Effector CD4-positive, alpha-beta T cell (primary cell): Measurements from ENCODE around the gene NHLH2.

Experiments
- DNase-seq: peaks from one replicate; pipeline ENCODE4 v3.0.0-alpha.2; 2020

NHLH2 gene

DNA sequence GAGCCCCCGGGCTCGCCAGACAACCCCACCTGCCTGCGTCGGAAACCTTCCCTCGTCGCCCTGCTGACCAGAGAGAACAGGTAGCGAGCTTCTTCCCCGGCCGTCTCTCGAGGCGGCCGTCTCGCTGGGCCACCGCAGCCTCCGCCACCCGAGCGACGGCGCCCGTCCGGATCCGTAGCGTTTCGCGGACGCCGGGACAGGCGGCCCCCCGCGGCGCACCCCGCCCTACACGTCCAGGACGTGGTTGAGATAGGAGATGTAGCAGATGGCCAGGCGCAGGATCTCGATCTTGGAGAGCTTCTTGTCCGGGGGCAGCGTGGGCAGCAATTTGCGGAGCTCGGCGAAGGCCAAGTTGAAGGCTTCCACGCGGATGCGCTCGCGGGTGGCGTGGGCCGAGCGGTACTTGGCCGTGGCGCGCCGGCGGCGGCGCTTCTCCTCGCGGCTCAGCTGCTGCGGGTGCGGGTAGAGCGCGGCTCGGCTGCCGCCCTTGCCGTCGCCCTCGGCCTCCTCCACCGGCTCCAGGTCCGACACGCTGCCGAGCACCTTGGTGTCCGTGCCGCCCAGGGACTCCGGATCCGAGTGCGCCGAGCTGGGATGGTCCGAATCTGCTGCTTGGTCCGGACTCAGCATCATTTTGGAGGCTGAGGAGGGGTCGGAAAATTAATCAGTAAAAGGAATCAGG is 3.0 kb downstream of the NHLH2 start:
- no peak for DNase-seq

DNA sequence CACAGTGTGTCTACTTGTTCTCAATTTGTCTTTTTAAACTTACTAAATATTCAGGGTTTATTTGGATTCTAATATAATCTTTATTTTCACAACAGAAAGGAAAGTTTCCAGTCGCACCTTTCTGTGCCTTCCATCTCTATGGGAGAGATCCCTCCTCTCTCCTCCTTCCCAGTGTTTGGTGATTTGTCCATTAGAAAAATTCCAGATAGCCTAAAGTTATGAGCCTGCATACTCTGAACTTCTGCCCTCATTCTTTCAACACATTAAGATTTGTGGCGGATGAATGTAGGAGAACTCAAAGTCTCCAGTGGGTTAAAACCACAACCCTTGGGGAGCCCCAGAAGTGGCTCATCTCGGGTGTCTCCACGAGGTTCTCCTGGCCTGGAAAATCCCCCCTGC is 3.6 kb downstream of the NHLH2 start:
- DNase-seq = no peak

DNA sequence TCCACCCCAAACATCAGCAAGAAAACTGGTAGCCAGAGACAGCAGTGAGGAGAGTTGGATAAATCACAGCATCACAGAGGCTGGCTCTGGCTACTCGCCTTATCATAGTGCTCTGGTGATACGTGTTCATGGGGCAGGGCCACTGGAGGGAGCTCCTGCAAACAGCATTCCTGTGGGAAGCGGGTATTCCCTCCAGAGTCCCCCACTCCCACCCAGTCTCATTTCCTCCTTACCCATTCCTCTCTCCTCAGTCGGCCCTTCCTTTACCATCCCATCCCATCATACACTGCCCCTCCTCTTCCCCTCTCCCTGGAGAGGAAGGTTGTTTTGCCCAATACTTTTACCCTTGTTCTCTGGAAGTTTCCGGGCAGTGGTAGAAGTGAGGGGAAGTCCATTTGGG is 7.1 kb downstream of the NHLH2 start:
- no peak for DNase-seq

GRCh38 chr1:115832651-115833050 is 8.3 kb downstream of the NHLH2 start:
- no peak for DNase-seq

DNA sequence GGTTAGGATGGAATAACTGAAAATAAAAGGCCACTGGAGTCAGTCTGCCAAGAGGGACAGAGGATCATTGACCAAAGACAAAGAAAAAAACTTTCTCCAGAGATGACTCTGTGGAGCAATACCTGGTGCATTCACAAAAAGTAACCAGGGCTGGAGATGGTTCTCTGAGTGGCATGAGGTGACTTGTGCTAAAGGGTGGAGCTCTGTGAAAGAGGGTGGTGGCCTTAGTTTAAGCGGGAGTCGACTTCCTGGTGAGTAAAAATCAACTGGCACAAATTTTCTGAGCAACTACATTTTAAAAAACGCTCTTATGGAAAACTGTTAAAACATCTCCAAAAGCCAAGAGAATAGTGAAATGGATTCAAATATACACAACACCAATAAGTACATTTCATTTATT is 10.0 kb downstream of the NHLH2 start:
- no peak for DNase-seq

- DNase-seq = no peak
These were observed 11.0 kb downstream of the NHLH2 start for GRCh38 chr1:115829947-115830346.

DNA sequence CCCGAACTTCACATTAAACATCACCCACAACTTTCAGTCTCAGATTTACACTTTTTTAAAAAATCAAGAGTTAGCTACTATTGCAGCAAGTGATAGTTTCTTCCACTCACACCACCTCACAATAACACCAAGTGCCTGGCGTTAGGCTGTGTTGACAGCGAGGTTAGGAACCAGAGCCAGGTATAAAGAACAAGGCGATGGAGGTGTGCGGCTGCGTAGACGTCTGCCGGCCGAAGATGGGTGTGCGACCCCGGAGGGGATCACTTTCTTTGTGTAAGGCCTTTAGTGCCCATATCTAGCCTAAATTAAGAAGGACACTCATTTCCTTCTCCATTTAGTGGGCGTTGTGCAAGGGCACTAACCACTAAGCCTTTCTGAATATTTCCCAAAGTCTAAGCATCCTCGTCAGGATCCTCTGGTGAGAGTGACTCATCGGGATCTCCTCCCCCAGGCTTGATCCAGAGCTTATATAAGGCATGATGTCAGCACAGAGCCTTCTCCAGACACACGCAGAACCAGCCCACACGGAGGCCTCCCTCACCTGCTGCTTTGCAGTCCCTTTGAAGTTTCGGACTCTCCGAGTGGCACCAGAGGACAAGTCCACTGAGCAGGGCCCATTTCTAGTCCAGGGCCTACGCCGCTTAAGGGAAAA is 11.8 kb downstream of the NHLH2 start:
- DNase-seq = no peak

GRCh38 chr1:115828101-115829022 is 12.6 kb downstream of the NHLH2 start:
- DNase-seq = no peak

DNA sequence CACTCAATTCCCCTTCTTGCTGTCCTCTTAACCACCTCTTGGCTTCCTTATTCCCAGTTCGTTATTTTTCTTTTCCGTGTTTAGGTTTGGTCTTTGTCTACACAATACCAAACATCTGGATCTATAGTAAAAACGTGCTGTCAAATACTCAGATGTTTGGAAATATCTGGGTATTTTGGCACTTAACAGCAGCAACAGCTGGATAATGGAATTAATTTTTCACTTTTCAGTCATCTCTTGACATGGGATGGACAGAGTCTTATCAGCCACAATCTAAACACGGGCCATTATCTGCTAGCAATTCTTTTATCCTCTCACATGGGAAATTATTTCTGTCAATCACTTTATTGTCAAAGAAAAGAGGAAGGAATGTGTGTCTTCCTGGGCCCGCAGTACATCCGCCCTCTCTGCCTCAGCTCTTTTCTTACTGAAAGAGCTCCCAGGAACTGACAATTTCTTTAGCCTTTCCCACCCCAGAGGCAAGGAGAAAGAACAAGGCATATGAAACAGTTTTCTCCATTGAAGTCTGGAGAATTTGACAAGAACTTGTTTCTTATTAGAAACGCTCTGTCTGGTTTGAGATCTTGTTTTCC is 13.4 kb downstream of the NHLH2 start:
- no peak for DNase-seq

DNA sequence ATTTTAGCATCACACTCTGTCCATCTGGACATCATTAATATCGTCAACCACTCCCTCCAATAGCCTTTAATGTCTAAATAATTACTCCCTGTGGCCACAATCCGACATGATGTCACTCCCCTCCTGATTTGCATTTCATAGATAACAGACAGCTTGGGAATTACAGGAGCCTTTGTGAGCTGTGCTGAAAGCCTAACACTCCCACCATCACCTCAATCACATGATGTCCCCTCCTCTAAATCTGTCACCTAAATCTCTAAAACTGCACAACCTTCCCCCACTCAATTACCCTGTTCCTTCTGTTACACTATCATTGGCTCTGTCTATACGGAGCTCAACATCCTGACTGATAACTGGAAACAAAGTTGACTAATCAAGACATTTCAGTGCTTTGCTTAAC is 14.3 kb downstream of the NHLH2 start:
- DNase-seq = no peak

- no peak for DNase-seq
These were observed 18.8 kb downstream of the NHLH2 start for GRCh38 chr1:115822117-115822516.

DNA sequence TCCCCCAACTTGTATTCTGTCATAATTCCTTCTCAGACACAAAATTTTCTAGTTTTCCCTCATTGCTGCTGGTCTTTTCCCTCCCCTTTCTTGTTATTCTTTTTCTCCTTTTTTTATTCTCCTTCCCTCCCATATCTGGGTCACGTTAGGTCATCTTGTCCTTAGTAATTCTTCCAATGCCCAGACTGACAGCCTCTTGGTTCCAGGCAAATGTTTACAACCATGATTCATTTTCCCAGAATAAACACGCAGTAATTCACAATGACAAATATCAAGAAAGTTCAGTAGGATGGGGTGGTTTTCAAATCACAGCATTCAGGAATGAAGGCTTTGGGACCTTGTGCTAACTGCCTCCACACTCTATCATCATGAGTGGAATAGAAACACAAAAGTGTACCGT is 25.2 kb downstream of the NHLH2 start:
- no peak for DNase-seq

- no peak for DNase-seq
These were observed 26.1 kb downstream of the NHLH2 start for GRCh38 chr1:115814685-115815398.

- no peak for DNase-seq
These were observed 27.2 kb downstream of the NHLH2 start for GRCh38 chr1:115813727-115814126.

DNA sequence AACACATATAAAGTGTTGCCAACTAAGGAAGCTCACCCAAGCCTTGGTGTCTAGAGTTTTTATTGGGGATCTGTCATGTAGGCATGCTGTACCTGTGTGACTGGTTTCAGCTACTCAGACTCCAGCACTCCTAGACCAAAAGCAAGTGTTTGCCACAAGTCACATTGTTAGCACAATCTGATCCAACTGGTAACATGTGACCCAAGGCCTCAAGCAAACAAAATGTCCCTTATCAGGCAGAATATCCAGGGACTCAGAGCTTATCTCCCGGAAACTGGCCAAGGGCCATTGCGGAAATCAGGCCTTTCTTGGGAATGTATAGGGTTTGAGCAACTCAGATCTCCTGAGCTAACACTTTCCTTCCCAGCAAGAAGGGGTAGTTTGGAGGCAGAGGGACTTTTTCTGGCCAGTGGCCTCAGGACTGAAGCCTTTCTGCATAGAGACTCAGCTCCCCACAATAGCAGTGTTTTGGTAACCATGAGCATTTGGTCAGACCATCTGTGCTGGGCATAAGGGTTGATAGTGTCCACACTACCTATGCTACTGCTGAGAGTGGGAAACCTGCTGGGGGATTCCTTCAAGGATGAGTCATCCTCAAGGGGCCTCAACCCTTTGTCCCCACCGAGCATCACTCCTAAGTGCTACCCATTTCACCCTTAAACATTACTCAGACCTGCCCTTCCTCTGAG is 29.6 kb downstream of the NHLH2 start:
- DNase-seq = no peak

DNA sequence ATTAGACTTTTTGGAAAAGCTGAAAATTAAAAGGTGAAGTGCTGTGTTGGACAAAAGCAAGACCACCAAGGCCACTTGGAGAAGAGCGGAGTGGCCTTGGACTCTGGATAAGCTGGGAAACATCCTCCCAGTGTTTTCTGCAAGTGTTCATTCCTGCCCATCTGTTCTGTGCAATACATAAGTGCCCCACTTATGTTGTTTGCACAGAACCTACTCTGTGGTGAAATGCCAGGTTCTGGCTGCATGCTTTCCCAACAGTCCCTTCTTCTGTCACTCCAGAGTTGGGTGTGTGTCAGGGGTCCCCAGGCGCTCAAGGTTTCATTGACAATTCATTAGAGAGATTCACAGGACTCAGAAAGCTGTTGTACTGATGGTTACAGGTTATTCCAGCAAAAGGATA is 30.3 kb downstream of the NHLH2 start:
- no peak for DNase-seq

DNA sequence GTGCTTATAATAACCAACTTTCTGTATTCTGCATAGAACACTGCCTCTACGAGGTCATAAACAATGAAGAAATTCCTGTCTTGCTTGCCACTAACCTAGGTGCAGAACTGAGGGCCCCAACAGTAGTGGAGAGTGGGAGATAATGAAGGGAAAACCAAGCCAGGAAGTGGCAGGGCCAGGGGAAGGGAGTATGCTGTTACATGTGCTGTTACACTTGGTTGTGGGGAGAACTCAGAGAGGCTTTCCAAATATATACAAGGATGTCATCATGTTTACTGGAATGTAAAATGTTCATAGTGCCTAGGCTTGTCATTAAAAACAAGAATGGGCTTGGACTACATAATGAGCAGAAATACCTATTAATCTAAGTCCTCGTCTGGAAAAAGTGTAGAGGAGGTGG is 31.1 kb downstream of the NHLH2 start:
- DNase-seq = no peak

GRCh38 chr1:115809076-115809475 is 31.9 kb downstream of the NHLH2 start:
- DNase-seq = no peak

- DNase-seq = peak; percentile 11
These were observed 33.2 kb downstream of the NHLH2 start for GRCh38 chr1:115807723-115808122.

- DNase-seq = no peak
These were observed 35.3 kb downstream of the NHLH2 start for GRCh38 chr1:115805597-115805996.

GRCh38 chr1:115802416-115802815 is 38.5 kb downstream of the NHLH2 start:
- DNase-seq = no peak

DNA sequence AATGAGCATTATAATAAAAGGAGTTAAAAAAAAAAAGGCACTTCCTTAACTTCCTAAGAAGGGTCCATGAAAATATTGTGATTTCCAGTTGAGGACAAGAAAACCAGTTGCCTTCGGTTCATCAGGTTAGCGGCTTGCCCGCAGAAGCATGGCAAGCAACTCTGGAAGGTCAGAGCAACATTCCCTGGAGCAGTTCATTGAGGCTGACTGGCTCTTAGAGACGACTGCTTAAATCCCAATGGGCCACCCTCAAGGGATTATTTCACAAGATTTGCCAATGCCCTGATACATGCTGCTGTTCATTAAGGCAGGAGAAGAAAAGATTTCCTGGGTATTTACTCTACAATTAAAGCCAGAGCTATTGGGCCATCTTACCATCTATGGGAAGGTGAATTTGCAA is 43.4 kb downstream of the NHLH2 start:
- DNase-seq = no peak
